Astrocyte of the spinal cord (primary cell): ENCODE results near the gene CD302.
"Not testable (repeated sequence)": the region's sequence is repeated elsewhere in the genome, so short reads cannot be mapped to it uniquely, and the experiment has no call there.

ENCODE experiments used
- DNase-seq: peaks from one replicate; pipeline ENCODE4 v3.0.0; 2011; ENCODE audit warnings: low read depth, low spot score
- H3K4me3 ChIP-seq: 2 replicates; pipeline ENCODE4 v1.5.1; 2011; ENCODE audit warnings: low read depth, mild to moderate bottlenecking, low read length, moderate library complexity
- CTCF ChIP-seq: IDR thresholded peaks from 2 replicates; pipeline ENCODE4 v1.5.1; 2012; ENCODE audit warnings: low read depth, mild to moderate bottlenecking, low read length, inconsistent platforms
- in situ Hi-C: cut with HindIII; loops from 2 replicates; pipeline ENCODE4 v1.10.0; 2017; ENCODE audit warnings: low sequenced_read_pairs

CD302 gene

GRCh38 chr2:159748089-159748488 lies 49.9 kb downstream of the CD302 start:
- no peak for TF ChIP-seq CTCF
- H3K4me3 ChIP-seq = no peak overlapping the region
- no peak for DNase-seq
- in situ Hi-C loops = no loop called here

- in situ Hi-C loops, H3K4me3 ChIP-seq, DNase-seq: not testable (repeated sequence)
These were observed 52.8 kb downstream of the CD302 start for GRCh38 chr2:159745237-159745636.

- in situ Hi-C loops = no loop called here
- H3K4me3 ChIP-seq = no peak overlapping the region
- no peak for TF ChIP-seq CTCF
- peak; percentile 20 for DNase-seq
These were observed 53.6 kb downstream of the CD302 start for GRCh38 chr2:159744363-159744762.

- in situ Hi-C loops = no loop called here
- TF ChIP-seq CTCF = no peak
- H3K4me3 ChIP-seq = no peak overlapping the region
- DNase-seq = no peak
These were observed 55.2 kb downstream of the CD302 start for GRCh38 chr2:159742846-159743245.

GRCh38 chr2:159738509-159739390 lies 59.3 kb downstream of the CD302 start:
- no peak overlapping the region for H3K4me3 ChIP-seq
- DNase-seq = no peak
- in situ Hi-C loops = no loop called here
- no peak for TF ChIP-seq CTCF

- TF ChIP-seq CTCF = no peak
- DNase-seq = no peak
- in situ Hi-C loops = no loop called here
- H3K4me3 ChIP-seq = no peak overlapping the region
These were observed 60.1 kb downstream of the CD302 start for GRCh38 chr2:159737917-159738296.

GRCh38 chr2:159737292-159737916 lies 60.6 kb downstream of the CD302 start:
- in situ Hi-C loops = no loop called here
- H3K4me3 ChIP-seq = no peak overlapping the region
- DNase-seq = no peak
- TF ChIP-seq CTCF = no peak
